GM18502 (cell line): Measurements from ENCODE around the gene PSMG3.

Experiments
- ATAC-seq: cut with Tn5 transposase; IDR thresholded peaks from one replicate; pipeline ENCODE4 v1.9.1; 2021; ENCODE audit warnings: mild to moderate bottlenecking; ENCODE audit not compliant: unreplicated experiment, poor library complexity

Gene PSMG3

GRCh38 chr7:1546909-1547776 lies 22.7 kb downstream of the PSMG3 start:
- no peak for ATAC-seq

GRCh38 chr7:1546274-1546908 lies 23.4 kb downstream of the PSMG3 start:
- no peak for ATAC-seq

- no peak for ATAC-seq
Observed at GRCh38 chr7:1545417-1546246, 24.2 kb downstream of the PSMG3 start.

DNA sequence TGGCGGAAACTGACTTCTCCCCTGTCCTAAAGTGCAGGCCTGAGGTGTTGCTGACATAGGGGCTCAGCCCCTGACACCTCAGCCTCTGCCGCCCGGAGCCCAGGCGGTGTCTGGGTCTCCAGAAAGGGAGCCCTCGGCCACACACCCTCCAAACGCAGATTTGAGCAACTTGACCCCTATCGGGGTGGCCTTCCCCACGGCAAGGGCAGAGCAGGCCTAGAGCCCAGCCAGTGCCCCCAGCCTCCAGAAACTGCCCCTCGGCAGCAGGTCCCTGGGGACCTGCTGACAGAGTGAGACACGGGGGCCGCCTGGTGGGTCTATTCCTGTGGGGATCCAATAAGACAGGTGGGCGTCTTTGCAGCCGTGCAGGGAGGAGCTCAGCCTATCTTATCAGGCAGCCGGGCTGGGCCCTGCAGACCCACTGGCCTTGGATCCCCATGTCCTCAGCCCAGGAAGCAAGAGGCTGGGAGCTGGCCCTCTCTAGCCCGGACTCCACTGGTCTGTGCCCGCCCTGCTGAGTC lies 24.9 kb downstream of the PSMG3 start:
- ATAC-seq = no peak

- ATAC-seq = no peak
Observed at GRCh38 chr7:1544178-1544895, 25.5 kb downstream of the PSMG3 start.

DNA sequence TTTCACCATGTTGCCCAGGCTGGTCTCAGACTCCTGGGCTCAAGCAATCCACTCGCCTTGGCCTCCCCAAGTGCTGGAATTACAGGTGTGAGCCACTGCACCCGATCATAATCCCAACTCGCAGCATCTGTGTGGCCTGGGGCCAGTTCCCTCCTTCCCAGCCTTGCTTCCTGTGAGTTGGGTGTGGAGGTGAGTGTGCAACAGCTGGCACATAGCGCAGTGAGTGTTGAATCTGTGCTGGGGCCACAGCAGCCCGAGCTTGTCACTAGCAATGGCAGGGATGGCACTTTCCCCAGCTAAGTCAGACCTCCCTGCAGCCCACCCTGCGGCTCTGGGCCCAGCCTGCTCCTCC lies 26.0 kb downstream of the PSMG3 start:
- ATAC-seq = no peak

DNA sequence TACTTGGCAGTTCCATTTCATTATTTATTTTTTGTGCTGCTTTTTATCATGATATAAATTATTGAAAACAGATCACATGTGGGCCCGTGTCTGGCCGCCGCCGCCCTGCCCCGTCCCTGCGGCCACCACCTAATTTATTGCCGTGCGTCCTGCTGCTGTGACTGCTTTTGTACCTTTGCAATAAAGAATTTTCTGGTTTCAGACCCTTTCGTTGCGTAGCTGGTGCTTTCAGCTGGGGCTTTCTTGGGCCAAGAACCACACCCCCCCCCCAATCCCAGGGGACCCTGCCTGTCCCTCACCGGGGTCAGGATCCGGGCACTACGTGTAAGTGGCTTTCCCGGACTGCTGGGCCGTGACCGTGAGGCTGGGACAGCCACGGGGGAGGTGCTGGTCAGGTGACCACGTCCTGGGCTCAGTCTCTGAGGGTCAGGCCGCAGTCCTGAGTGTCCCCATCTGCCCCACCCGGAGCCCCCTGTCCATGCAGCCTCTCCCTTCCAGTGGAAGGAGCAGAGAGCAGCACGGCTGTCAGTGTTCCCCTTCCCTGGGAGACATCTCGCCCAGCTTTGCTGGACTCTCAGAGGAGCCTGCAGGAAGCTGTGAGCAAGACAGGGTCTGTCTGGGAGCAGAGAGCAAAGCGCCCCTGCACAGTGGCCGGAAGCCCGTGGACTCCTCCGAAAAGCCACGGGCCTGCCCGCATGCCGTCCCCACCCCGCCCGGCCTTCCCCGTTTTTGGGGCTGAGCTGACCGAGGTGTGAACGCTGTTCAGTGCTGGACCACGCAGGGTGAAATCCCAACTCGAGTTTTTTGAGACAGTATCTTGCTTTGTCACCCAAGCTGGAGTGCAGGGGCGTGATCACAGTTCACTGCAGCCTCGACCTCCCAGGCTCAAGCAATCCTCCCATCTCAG lies 26.7 kb downstream of the PSMG3 start:
- no peak for ATAC-seq

DNA sequence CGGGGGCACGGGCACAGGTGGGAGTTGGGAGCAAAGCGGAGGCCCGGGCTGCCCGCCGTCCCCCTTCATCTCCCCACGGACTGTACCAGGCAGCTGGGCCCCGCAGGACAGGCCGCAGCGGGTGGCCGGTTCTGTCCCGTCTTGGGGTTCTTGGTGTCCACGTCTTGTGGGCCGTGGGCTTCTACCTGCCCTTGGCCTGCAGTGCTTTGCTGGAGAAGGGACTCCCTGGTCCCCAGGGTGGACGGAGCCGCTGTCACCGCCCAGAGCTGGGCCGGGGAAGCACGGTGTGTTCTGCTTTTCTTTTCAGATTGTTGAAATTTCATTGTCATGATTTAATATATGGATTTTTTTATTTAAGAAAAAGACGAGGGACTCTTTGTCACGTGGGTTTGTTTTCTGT lies 27.5 kb downstream of the PSMG3 start:
- ATAC-seq = no peak

DNA sequence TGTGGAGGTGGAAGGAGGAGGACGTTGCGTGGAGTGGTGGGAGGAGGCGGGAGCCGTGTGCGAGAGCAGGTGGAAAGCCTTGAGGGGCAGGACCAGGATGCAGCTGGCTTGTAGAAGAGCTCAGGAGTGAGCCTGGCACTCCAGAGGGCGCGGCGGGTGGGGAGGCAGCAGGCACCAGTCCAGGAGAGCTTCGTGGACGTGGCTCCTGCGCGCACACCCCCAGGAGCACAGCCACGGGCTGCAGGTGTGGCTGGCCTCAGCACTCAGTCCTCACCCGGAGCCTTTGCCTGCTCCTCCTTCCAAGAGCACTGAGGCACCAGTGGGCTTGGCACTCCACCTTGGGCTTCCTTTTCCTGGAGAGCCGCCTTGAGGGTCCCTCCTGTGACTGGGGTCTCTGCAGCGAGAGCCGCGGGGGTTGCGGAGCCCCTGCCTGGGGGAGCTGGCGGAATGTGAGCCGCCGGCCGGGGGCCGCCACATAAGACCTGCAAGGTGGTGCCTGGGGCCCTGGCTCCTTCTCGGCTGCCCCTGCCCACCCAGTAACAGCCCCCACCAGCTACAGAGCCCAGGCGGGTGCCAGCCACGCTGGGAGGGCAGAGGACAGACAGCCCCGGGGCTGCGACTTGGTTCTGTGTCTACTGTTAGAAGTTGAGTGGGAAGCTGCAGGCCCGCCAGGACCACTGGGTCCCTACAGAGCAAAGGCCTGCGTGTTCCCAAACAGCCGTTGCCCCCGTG lies 28.2 kb downstream of the PSMG3 start:
- no peak for ATAC-seq

DNA sequence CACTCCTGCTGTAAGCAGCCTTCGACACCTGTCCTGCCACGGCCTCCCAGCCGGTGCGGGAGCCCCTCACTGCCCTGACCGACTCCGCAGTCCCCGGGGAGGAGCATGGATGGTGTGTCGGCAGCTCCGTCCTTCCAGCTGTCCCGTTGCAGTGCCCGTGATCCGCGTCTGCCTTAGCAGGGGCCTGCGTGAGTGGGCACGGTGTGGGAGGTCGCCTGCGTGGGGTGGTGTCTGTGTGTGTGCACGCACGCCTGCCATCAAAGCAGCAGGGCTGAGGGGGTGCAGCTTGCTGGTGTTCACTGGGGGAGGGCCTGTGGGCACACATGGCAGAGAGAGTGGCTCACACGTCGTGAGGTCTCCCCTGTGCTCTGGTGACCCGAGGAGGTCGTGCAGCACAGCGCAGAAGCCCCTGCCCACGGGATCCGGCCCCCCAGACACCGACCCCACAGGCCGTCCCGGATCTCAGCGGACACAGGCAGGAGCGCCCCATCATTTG lies 29.0 kb downstream of the PSMG3 start:
- ATAC-seq = no peak

DNA sequence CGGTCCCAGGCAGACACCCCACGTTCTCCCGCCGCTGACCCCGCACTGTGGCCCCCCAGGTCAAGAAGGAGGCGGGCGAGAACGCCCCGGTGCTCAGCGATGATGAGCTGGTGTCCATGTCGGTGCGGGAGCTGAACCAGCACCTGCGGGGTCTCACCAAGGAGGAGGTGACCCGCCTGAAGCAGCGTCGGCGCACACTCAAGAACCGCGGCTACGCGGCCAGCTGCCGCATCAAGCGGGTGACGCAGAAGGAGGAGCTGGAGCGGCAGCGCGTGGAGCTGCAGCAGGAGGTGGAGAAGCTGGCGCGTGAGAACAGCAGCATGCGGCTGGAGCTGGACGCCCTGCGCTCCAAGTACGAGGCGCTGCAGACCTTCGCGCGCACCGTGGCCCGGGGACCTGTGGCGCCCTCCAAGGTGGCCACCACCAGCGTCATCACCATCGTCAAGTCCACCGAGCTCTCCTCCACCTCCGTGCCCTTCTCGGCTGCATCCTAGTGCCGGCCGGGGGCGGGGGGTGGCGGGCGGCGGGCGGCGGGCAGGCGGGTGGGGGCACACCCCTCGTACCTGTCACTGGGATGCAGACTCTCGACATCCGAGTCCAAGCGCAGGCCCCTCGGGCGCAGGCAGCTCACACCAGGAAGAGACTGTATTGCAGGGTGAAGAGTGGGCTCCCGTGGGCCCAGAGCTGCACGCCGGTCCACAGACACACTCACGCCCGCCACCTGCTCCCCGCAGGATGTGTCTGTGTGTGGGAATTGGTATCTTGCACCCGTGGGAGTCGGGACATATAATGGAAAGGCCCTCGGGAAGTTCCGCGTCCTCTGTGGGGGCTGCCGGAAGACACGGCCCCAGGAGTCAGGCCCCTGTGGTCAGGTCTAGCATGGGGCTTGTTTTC lies 29.7 kb downstream of the PSMG3 start:
- ATAC-seq = no peak

DNA sequence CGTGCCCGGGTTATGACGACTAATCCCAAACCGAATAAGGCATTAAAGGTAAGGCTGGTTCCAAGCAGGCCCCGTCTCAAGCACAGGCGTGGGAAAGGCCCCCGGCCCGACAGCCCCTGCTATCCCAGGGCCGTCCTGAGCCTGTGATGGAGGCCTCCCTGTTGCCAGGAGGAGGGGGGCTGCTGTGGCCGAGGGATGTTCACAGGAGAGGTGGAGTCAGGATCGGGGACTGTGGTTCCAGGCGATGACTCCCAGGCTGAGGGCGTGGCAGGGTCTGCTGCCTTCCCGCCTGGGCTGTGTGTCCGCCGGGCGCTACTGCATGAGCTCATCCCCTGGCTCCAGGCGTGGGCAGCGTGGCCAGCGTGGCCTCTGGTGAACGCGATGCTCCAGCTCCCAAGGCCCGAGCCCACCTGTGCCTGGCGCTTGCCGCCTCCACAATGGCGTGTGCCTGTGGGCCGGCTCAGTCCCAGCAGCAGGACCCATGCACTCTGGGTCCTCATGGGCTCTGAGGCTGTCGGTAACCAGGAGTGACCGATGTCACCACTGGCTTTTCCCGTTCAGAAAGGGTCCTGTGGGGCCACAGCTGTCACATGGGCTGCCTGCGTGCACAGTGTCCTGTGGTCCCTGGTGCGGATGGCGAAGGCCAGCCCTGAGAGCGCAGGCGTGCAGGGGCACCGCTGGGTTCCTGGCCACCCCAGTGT lies 30.5 kb downstream of the PSMG3 start:
- ATAC-seq = no peak

DNA sequence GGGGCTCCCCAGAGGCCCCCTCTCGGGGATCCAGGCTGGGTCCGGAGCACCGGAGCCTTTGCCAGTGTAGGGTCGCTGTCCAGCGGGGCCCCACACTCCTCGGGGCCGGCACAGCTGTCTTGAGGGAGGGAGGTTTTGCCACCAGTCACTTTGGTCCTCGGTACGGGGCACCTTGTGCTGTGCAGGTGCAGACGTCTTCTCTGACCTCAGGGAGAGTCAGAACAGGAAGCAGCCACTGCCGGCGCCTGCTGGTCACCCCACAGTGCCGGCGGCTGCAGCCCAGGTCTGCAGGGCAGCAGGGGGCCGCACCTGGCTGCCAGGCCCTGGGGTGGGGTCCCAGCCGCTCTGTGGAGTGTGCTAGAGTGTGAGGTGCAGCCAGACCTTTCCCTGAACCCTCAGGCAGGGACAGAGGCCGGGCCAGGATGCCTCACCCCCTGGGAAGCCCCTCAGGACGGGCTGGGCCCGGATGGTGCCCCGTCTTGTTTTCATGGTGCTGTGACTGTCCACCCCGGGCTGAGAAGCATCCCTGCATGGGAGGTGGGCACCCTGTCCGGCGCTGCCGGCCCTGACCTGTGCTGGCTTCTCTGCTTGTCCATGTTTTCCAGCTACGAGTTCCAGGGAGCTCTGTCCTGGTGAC lies 31.2 kb downstream of the PSMG3 start:
- no peak for ATAC-seq

DNA sequence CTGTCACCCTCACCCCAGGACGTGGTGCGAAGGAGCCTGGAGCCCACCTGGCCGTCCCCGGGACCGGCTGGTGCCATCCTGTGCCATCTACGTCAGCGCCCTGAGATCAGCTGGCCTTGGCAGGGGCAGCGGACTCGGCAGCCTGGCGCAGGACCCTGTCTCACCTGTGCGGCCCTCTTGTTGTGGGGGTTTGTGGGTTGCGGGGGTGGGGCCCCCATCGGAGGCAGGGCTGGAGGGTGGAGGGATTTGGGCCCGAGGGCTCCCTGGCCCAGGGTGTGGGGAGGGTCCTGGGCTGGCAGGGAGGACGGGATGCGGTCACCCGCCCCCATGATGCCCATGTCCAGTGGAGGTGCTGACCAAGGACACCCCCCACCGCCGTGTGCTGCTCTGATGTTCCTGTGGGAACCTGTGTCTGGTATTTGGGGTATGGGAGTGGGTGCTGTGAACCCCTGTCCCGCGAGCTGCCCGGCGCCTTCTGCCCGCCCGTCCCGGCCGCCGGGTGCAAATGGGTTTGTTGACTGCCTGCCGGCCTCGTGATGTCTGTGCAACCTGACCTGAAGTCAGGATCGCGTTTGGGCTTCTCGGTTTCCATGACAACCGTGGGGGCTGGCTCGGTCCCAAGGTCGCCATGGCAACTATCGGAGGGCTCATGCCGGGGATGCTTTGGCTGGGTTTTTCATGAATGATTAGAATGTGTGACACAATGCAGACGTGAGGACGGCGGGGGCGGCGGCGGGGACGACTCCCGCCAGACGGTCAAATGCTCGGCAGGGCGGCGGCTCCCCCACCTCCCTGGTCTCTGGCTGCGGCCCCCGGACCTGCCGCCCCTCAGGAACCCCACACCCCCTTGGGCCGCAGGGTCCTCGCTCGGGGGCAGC lies 32.1 kb downstream of the PSMG3 start:
- ATAC-seq = no peak

DNA sequence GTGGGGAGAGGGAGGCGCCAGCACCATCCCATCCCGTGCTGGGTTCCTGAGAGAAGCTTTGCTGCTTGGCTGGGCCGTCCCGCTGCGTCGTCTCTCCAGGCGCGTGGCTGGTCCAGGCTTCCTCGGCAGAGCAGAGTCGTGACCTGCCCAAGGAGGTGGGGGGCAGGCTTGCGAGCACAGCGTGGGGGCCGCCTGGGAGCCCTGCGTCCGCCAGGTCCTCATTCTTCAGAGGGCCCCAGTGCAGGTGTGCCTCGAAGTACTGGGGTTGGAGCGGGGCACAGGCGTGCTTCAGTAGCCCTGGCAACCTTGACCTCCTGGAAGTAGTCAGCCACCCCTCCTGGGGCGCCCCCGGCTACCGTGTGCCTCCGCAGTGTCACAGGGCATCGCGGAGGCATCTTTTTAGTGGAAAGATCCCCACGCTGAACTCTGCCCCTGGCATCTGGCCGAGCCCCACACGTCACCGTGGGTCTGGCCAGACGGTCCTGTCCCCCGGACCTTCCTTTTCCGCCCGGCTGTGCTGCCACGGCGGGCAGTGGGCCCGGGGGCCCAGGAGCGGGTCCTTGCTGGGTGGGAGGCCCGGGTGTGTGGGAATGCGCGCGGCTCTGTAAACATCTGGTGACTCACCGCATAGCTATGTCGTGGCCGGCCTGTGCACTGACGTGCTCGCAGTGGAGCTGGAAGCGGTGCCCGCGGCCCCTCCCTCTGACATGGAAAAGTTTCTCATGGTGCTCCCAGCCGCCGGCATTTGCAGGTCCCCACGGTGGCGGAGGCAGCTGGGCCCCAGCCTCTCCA lies 32.9 kb downstream of the PSMG3 start:
- no peak for ATAC-seq
